HL-60 (cell line): Measurements from ENCODE around the gene USP48.

Experiments
- DNase-seq, 2 experiments: peaks; one replicate each; pipeline ENCODE4 v3.0.0-alpha.2; 2010 to 2020; ENCODE audit warnings: low read depth in 1 of 2, low spot score in 1 of 2
- H3K27ac ChIP-seq: fragments of 250-450 bp; sonication (Bioruptor Pico); replicated peaks from 2 replicates; pipeline ENCODE4 v1.5.1; 2020; ENCODE audit warnings: mild to moderate bottlenecking, moderate library complexity
- H3K27me3 ChIP-seq: fragments of 250-450 bp; sonication (Bioruptor Pico); 2 replicates; pipeline ENCODE4 v1.5.1; 2021; ENCODE audit warnings: mild to moderate bottlenecking, moderate library complexity; ENCODE audit not compliant: insufficient read depth, poor library complexity, severe bottlenecking
- H3K4me3 ChIP-seq: replicated peaks from 2 replicates; pipeline ENCODE4 v1.5.1; 2011; ENCODE audit warnings: mild to moderate bottlenecking, control low read depth, low read length; ENCODE audit not compliant: insufficient read depth
- CTCF ChIP-seq: IDR thresholded peaks from one replicate; pipeline ENCODE4 v1.5.1; 2011; ENCODE audit warnings: low read length, control low read depth, inconsistent platforms; ENCODE audit not compliant: insufficient read depth
- GABPA ChIP-seq: IDR thresholded peaks from 2 replicates; pipeline ENCODE4 v1.6.1; 2012; ENCODE audit warnings: low read depth
- POLR2AphosphoS5 ChIP-seq: IDR thresholded peaks from 2 replicates; pipeline ENCODE4 v1.6.1; 2012; ENCODE audit warnings: low read depth
- REST ChIP-seq: IDR thresholded peaks from 2 replicates; pipeline ENCODE4 v1.6.1; 2012; ENCODE audit warnings: low read depth; ENCODE audit not compliant: insufficient replicate concordance
- SPI1 ChIP-seq: IDR thresholded peaks from 2 replicates; pipeline ENCODE4 v1.6.1; 2012; ENCODE audit warnings: low read depth, mild to moderate bottlenecking, borderline replicate concordance

The USP48 gene

GRCh38 chr1:21705303-21705980, 77.5 kb downstream of the USP48 start:
- TF ChIP-seq POLR2AphosphoS5 (no peak), CTCF (no peak), REST (no peak), GABPA (no peak), SPI1 (no peak)
- peak overlapping the region; percentile 53 for H3K27ac ChIP-seq
- no peak for DNase-seq
- H3K27me3 ChIP-seq: no peaks in the 10 kb centered on the region
- no peak overlapping the region for H3K4me3 ChIP-seq

- Histone ChIP-seq H3K27me3 (no peaks in the 10 kb centered on the region), H3K4me3 (no peak overlapping the region), H3K27ac (no peak overlapping the region)
- TF ChIP-seq REST: no peak
- no peak for TF ChIP-seq POLR2AphosphoS5
- TF ChIP-seq GABPA: no peak
- no peak for TF ChIP-seq CTCF
- no peak for TF ChIP-seq SPI1
- DNase-seq: no peak
These were observed 78.8 kb downstream of the USP48 start for GRCh38 chr1:21704145-21704544.

- DNase-seq: peak in 1 of 2 experiments; percentile 30
- TF ChIP-seq SPI1 (no peak), POLR2AphosphoS5 (no peak), REST (no peak), CTCF (no peak), GABPA (no peak)
- Histone ChIP-seq H3K27me3 (no peaks in the 10 kb centered on the region), H3K27ac (peak overlapping the region; percentile 14; the same call in 1 of the 2 replicates), H3K4me3 (no peak overlapping the region)
These were observed 79.5 kb downstream of the USP48 start for GRCh38 chr1:21703318-21703963.
